ENCODE results near the gene PEDS1.
"Not testable (repeated sequence)": the region's sequence is repeated elsewhere in the genome, so short reads cannot be mapped to it uniquely, and the experiment has no call there.

The PEDS1 gene

GRCh38 chr20:50111120-50111828 lies 42.2 kb downstream of the PEDS1 start:
- peak; percentile 63 for DNase-seq

DNA sequence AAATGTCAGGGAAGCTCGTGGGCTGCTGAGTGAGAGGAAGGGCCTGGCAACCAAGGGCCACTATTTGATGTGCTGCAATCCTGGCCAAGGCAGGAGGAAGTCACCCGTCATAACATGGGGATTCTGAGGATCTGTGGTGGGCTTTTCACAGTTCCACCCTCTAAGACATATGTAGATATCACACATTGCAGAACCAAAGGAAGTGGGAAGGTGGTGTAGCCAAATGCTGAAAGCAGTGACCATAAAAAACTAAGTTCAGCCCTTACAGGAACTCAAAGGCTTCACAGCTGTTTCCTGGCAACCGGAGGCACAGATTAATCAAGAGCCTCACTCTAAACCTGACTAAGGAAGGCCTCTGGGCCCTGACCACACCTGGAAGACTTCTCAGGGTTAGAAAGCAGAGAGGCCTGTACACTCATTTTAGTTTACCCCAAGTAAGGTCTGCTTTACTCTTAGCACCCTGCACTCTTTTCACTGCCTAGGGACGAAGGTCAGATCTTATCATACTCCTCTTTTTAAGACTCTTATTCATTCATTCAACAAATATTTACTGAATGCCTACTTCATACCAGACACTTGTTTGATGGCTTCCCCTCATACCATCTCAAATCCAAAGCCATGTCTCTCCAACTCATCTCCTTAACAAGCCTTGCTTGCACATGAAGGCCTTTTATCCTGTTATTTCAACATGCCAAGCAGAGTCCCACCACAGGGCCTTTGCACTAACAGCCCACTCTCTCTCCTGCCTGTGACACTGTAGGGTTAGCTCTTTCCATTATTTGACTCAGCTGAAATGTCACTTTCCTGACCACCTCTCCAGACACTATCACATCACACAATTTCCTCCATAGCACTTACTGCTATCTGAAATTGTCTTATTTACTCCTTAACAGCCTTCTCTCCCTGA lies 43.1 kb downstream of the PEDS1 start:
- peak; percentile 32 for DNase-seq

GRCh38 chr20:50108556-50109235 lies 44.8 kb downstream of the PEDS1 start:
- DNase-seq, result no peak

DNA sequence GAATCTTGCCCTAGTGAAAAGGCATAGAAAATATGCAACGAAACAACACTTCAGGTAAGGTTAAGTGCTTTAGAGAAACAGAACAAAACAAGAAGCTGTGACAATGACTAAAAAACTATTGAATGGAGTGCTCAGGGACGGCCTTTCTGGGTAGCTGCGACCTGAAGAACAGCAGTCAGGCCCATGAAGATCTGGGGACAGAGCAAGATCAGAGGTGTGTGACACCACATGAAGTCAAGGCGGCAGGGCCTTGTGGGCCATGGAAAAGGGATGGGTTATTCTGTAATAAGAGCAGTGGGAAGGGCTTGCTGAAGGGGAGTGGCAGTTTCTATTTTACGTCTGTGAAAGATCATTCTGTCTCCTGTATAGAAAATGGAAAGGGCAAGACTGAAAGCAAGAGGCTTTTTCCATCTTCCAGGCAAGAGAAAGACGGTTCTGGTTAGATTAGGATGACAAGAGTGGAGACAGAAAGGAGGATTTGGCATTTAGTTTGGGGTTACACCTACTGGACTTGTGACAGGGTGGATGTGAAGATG lies 45.7 kb downstream of the PEDS1 start:
- DNase-seq, result no peak

- no peak for DNase-seq
These were observed 46.4 kb downstream of the PEDS1 start for GRCh38 chr20:50107086-50107660.

- not testable (repeated sequence) for DNase-seq
These were observed 46.9 kb downstream of the PEDS1 start for GRCh38 chr20:50106669-50107068.
